SK-N-SH (cell line): ENCODE measurements around the gene NFATC4. TPM values are rescaled to one million over a fixed set of nuclear protein-coding genes. Genes with fewer than 3 reads are reported as not detected.

Source experiments
- CTCF ChIA-PET: fragments of 300-600, 350-600 bp; formaldehyde crosslinking; extraction: SDS; loops from one replicate; lab custom pipeline; 2021; lab: Yijun Ruan, JAX
- POLR2A ChIA-PET: fragments of 350-600 bp; sonication (Branson Sonifier 250); formaldehyde crosslinking; extraction: SDS; loops from one replicate; lab custom pipeline; 2020; ENCODE audit warnings: antibody characterized with exemption, inconsistent platforms; lab: Yijun Ruan, JAX
- DNase-seq: peaks from one replicate; pipeline ENCODE4 v3.0.0; 2012
- H2AFZ ChIP-seq: fragments of 200-600 bp; sonication (generic); 2 replicates; pipeline ENCODE4 v1.8.1; 2016; ENCODE audit warnings: antibody characterized with exemption, mild to moderate bottlenecking, low read depth
- H3F3A ChIP-seq: fragments of 200-600 bp; sonication (generic); replicated peaks from 2 replicates; pipeline ENCODE3; 2016; ENCODE audit warnings: antibody characterized with exemption, mild to moderate bottlenecking; ENCODE audit not compliant: insufficient read depth
- H3K27ac ChIP-seq, 2 experiments: fragments of 200-500 bp in 1 of 2; fragments of 200-600 bp in 1 of 2; sonication (Bioruptor generic) in 1 of 2; sonication (generic), shearing (Covaris generic) in 1 of 2; 2 replicates each; pipeline versions ENCODE4 v1.5.1 to v1.6.1; 2014 to 2016; ENCODE audit warnings: low read depth in 2 of 2, inconsistent platforms in 1 of 2, low read length in 1 of 2, mild to moderate bottlenecking in 1 of 2, mixed read lengths in 1 of 2
- H3K27me3 ChIP-seq: fragments of 200-600 bp; sonication (generic), shearing (Covaris generic); 2 replicates; pipeline ENCODE4 v1.6.1; 2016; ENCODE audit warnings: mixed run types; ENCODE audit not compliant: insufficient read depth
- H3K36me3 ChIP-seq, 2 experiments: fragments of 200-500 bp in 1 of 2; fragments of 200-600 bp in 1 of 2; sonication (Bioruptor generic) in 1 of 2; sonication (generic) in 1 of 2; replicated peaks in 1 of 2; 2 replicates each; pipeline versions ENCODE3 to v1.5.1; 2014 to 2016; ENCODE audit warnings: low read length in 1 of 2, mild to moderate bottlenecking in 1 of 2; ENCODE audit not compliant: insufficient read depth in 2 of 2, control insufficient read depth in 1 of 2
- H3K4me1 ChIP-seq, 2 experiments: fragments of 200-500 bp in 1 of 2; fragments of 200-600 bp in 1 of 2; sonication (Bioruptor generic) in 1 of 2; sonication (generic), shearing (Covaris generic) in 1 of 2; 2 replicates each; pipeline versions ENCODE4 v1.5.1 to v1.6.1; 2014 to 2016; ENCODE audit warnings: low read depth in 1 of 2, low read length in 1 of 2, mixed run types in 1 of 2; ENCODE audit not compliant: insufficient read depth in 2 of 2, control insufficient read depth in 1 of 2
- H3K4me2 ChIP-seq: fragments of 200-600 bp; sonication (generic), shearing (Covaris generic); 2 replicates; pipeline ENCODE4 v1.6.1; 2017; ENCODE audit warnings: mixed run types
- H3K4me3 ChIP-seq, 2 experiments: fragments of 200-500 bp in 1 of 2; fragments of 200-600 bp in 1 of 2; sonication (Bioruptor generic) in 1 of 2; sonication (generic), shearing (Covaris generic) in 1 of 2; 2 replicates each; pipeline versions ENCODE4 v1.5.1 to v1.8.1; 2014 to 2016; ENCODE audit warnings: low read depth in 2 of 2, inconsistent platforms in 1 of 2, low read length in 1 of 2, mild to moderate bottlenecking in 1 of 2, mixed read lengths in 1 of 2, moderate library complexity in 1 of 2
- H3K79me2 ChIP-seq: fragments of 200-600 bp; sonication (generic); 2 replicates; pipeline ENCODE4 v1.8.1; 2017; ENCODE audit warnings: mild to moderate bottlenecking; ENCODE audit not compliant: insufficient read depth
- H3K9ac ChIP-seq: fragments of 200-600 bp; sonication (generic); 2 replicates; pipeline ENCODE4 v1.6.1; 2017; ENCODE audit warnings: mixed run types
- H3K9me2 ChIP-seq: fragments of 200-600 bp; sonication (generic); 2 replicates; pipeline ENCODE4 v1.6.1; 2017; ENCODE audit warnings: mixed run types
- H3K9me3 ChIP-seq: fragments of 200-600 bp; sonication (generic); 2 replicates; pipeline ENCODE4 v1.6.1; 2017; ENCODE audit warnings: mixed run types, mild to moderate bottlenecking, moderate library complexity
- H4K20me1 ChIP-seq: fragments of 200-600 bp; sonication (generic); 2 replicates; pipeline ENCODE4 v1.6.1; 2017; ENCODE audit warnings: mild to moderate bottlenecking, mixed run types; ENCODE audit not compliant: insufficient read depth
- CHD2 ChIP-seq: fragments of 150-350 bp; IDR thresholded peaks from 2 replicates; pipeline ENCODE4 v1.6.1; 2018; ENCODE audit warnings: low read length; ENCODE audit not compliant: partially characterized antibody
- EP300 ChIP-seq, 2 experiments: IDR thresholded peaks; 2 replicates each; pipeline versions ENCODE4 v1.4.0 to v1.6.1; 2012; ENCODE audit warnings: borderline replicate concordance in 1 of 2, low read depth in 1 of 2, low read length in 1 of 2
- EZH2phosphoT487 ChIP-seq: fragments of 200-600 bp; sonication (generic); IDR thresholded peaks from 2 replicates; pipeline ENCODE4 v1.6.1; 2017; ENCODE audit warnings: low read depth, mixed run types, mild to moderate bottlenecking, antibody characterized with exemption, moderate library complexity, borderline replicate concordance
- FOSL2 ChIP-seq: IDR thresholded peaks from 2 replicates; pipeline ENCODE4 v1.4.0; 2012; ENCODE audit warnings: low read depth, mild to moderate bottlenecking, moderate library complexity, borderline replicate concordance
- FOXJ3 ChIP-seq: sonication (generic); formaldehyde crosslinking; IDR thresholded peaks from 2 replicates; pipeline ENCODE4 v1.5.1; 2020; ENCODE audit warnings: mild to moderate bottlenecking, missing genetic modification reagents
- FOXM1 ChIP-seq: IDR thresholded peaks from 2 replicates; pipeline ENCODE4 v1.4.0; 2012; ENCODE audit warnings: low read depth, mild to moderate bottlenecking
- GATA2 ChIP-seq: sonication (generic); formaldehyde crosslinking; IDR thresholded peaks from 2 replicates; pipeline ENCODE4 v1.5.0; 2020; ENCODE audit warnings: mild to moderate bottlenecking, missing genetic modification reagents
- MXI1 ChIP-seq: IDR thresholded peaks from 2 replicates; pipeline ENCODE4 v1.6.1; 2012; ENCODE audit warnings: mild to moderate bottlenecking, low read depth, low read length, improper control_type of control experiment
- NFIC ChIP-seq: IDR thresholded peaks from 2 replicates; pipeline ENCODE4 v1.4.0; 2012; ENCODE audit warnings: borderline replicate concordance
- NRF1 ChIP-seq: IDR thresholded peaks from 2 replicates; pipeline ENCODE4 v1.6.1; 2012; ENCODE audit warnings: low read depth, mild to moderate bottlenecking, low read length
- POLR2AphosphoS5 ChIP-seq: IDR thresholded peaks from 2 replicates; pipeline ENCODE4 v1.6.1; 2012; ENCODE audit warnings: low read depth, low read length
- RXRA ChIP-seq: IDR thresholded peaks from 2 replicates; pipeline ENCODE4 v1.4.0; 2012; ENCODE audit warnings: low read depth, mild to moderate bottlenecking, borderline replicate concordance
- TAF1 ChIP-seq: IDR thresholded peaks from 2 replicates; pipeline ENCODE4 v1.6.1; 2012; ENCODE audit warnings: low read depth, mild to moderate bottlenecking, low read length, moderate library complexity, borderline replicate concordance
- TCF12 ChIP-seq: IDR thresholded peaks from 2 replicates; pipeline ENCODE4 v1.4.0; 2012
- WGBS: methylation state at CpG from one replicate; pipeline ENCODE4 v1.1.6; 2017; ENCODE audit warnings: low lambda C conversion rate; 5-methylcytosine and 5-hydroxymethylcytosine counted together
- polyA plus RNA-seq, 3 experiments: library from polyadenylated mRNA; depleted of rRNA; stranded (reverse); fragments of >200 nt; gene quantifications; 2 replicates each; pipeline ENCODE4 v1.2.3, GENCODE V29; 2012
- TF ChIP-seq, protein P1 (sequence below): IDR thresholded peaks from 2 replicates; pipeline ENCODE4 v1.6.1; 2012; ENCODE audit warnings: mild to moderate bottlenecking, low read depth, low read length, moderate library complexity
- TF ChIP-seq, protein P2 (sequence below): fragments of 200-600 bp; sonication (generic); IDR thresholded peaks from 2 replicates; pipeline ENCODE4 v1.6.1; 2017; ENCODE audit warnings: antibody characterized with exemption, mild to moderate bottlenecking, moderate library complexity
- TF ChIP-seq, protein P3 (sequence below): IDR thresholded peaks from 2 replicates; pipeline ENCODE4 v1.4.0; 2012; ENCODE audit warnings: low read depth, borderline replicate concordance
- TF ChIP-seq, protein P4 (sequence below): fragments of 150-350 bp; IDR thresholded peaks from 2 replicates; pipeline ENCODE4 v1.6.1; 2017; ENCODE audit warnings: antibody characterized with exemption, low read length, low read depth, borderline replicate concordance

Gene NFATC4
- polyA plus RNA-seq, 1 of the 3 experiments (the other 2 are of a cell fraction), result 25.3 TPM

DNA sequence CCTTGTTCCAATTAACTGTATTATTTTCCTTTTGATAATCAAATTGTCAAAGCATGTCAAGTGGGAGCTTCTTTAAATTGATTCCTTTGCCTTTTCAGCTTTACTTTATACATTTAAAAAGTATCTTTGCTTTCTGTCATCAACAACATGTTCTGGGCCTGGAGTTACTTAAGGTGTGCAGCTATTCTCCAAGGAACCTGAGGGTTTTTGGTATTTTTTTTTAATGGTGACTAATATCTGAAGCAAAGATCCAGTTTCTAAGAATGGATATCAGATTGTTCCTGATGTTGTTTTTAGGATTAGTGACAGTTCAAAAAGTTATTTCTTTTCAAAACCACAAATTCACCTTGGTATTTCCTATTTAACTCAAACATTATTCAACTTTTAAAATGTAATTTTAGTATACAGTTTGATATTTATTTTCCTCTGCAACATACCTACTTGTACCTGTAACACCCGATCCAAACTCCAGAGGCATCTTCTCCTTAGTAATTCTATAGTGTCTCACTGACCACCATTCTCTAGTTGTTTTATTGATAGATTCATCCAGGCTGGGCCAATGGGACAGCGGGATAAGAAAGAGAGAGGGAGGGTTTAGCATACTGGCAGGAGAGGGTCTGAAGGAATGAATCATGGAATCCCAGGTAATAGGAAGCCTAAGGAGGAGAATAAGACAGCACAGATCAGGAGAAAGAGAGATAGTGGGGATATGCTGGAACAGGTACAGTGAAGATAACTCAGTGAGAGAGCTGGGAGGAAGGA lies 58.3 kb downstream of the NFATC4 start (continued):
- TF ChIP-seq, protein P1, sequence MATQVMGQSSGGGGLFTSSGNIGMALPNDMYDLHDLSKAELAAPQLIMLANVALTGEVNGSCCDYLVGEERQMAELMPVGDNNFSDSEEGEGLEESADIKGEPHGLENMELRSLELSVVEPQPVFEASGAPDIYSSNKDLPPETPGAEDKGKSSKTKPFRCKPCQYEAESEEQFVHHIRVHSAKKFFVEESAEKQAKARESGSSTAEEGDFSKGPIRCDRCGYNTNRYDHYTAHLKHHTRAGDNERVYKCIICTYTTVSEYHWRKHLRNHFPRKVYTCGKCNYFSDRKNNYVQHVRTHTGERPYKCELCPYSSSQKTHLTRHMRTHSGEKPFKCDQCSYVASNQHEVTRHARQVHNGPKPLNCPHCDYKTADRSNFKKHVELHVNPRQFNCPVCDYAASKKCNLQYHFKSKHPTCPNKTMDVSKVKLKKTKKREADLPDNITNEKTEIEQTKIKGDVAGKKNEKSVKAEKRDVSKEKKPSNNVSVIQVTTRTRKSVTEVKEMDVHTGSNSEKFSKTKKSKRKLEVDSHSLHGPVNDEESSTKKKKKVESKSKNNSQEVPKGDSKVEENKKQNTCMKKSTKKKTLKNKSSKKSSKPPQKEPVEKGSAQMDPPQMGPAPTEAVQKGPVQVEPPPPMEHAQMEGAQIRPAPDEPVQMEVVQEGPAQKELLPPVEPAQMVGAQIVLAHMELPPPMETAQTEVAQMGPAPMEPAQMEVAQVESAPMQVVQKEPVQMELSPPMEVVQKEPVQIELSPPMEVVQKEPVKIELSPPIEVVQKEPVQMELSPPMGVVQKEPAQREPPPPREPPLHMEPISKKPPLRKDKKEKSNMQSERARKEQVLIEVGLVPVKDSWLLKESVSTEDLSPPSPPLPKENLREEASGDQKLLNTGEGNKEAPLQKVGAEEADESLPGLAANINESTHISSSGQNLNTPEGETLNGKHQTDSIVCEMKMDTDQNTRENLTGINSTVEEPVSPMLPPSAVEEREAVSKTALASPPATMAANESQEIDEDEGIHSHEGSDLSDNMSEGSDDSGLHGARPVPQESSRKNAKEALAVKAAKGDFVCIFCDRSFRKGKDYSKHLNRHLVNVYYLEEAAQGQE, result no peak
- TF ChIP-seq CHD2, result no peak

DNA sequence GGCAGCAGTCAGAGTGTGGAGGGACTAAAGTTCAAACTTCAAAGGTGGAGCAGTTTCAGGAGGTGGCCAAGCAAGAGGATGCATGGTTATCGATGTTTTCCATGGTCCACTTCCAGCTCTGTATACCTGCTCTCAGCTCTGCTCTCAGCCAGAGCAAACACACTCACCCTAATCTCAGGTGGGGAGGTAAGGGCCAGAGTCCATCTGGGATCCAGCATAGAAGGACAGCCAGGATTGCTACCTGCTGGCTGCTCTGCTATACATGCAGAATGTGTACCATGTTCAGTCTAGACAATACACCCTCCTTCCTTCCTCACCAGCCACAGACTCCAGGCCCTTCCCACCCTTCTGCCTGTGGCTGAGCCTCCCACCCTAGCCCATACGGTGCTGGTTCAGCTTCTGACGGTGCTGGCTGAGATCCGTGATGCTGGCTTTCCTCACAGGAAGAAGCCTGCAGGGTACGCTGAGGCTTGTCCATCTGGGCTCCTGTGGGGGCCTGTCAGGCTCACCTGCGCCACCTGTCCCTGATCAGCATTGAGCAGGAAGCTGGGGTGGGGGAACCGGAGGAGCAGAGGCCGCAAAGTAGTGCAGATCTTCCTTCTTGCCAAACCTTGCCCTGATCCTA lies 59.0 kb downstream of the NFATC4 start:
- Histone ChIP-seq H3K9me2 (no peaks in the 10 kb centered on the region), H3K4me1 (peaks cover 24 to 28% of the 10 kb centered on the region in 2 experiments; a peak in 3 of 4 replicates), H3K4me3 (no peak overlapping the region), H3K27me3 (no peaks in the 10 kb centered on the region), H3F3A (peaks cover 7% of the 10 kb centered on the region), H4K20me1 (peaks cover 2% of the 10 kb centered on the region), H2AFZ (no peak overlapping the region), H3K9ac (no peak overlapping the region), H3K36me3 (peaks cover 0 to 3% of the 10 kb centered on the region in 2 experiments), H3K9me3 (no peaks in the 10 kb centered on the region), H3K4me2 (no peak overlapping the region), H3K27ac (no peak overlapping the region), H3K79me2 (peaks cover 19% of the 10 kb centered on the region)
- WGBS, result 93% methylated on average over 8 of the region's 8 CpGs
- TF ChIP-seq TAF1, result no peak
- no peak for TF ChIP-seq FOXM1
- TF ChIP-seq FOSL2, result no peak
- no peak for TF ChIP-seq RXRA
- no peak for TF ChIP-seq EZH2phosphoT487
- TF ChIP-seq POLR2AphosphoS5, result no peak
- TF ChIP-seq, protein P2, sequence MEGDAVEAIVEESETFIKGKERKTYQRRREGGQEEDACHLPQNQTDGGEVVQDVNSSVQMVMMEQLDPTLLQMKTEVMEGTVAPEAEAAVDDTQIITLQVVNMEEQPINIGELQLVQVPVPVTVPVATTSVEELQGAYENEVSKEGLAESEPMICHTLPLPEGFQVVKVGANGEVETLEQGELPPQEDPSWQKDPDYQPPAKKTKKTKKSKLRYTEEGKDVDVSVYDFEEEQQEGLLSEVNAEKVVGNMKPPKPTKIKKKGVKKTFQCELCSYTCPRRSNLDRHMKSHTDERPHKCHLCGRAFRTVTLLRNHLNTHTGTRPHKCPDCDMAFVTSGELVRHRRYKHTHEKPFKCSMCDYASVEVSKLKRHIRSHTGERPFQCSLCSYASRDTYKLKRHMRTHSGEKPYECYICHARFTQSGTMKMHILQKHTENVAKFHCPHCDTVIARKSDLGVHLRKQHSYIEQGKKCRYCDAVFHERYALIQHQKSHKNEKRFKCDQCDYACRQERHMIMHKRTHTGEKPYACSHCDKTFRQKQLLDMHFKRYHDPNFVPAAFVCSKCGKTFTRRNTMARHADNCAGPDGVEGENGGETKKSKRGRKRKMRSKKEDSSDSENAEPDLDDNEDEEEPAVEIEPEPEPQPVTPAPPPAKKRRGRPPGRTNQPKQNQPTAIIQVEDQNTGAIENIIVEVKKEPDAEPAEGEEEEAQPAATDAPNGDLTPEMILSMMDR, result no peak
- no peak for TF ChIP-seq TCF12
- TF ChIP-seq, protein P3, sequence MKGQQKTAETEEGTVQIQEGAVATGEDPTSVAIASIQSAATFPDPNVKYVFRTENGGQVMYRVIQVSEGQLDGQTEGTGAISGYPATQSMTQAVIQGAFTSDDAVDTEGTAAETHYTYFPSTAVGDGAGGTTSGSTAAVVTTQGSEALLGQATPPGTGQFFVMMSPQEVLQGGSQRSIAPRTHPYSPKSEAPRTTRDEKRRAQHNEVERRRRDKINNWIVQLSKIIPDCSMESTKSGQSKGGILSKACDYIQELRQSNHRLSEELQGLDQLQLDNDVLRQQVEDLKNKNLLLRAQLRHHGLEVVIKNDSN, result no peak
- no peak for TF ChIP-seq CHD2
- TF ChIP-seq NRF1, result no peak
- TF ChIP-seq NFIC, result no peak
- no peak for TF ChIP-seq GATA2 (CRISPR knock-in tag)
- no peak for TF ChIP-seq FOXJ3 (CRISPR knock-in tag)
- no peak for TF ChIP-seq EP300 (IDR thresholded peaks at IDR 0.05; ENCODE audit: borderline replicate concordance in 1 of 2, low read depth in 1 of 2, low read length in 1 of 2)
- TF ChIP-seq, protein P4, sequence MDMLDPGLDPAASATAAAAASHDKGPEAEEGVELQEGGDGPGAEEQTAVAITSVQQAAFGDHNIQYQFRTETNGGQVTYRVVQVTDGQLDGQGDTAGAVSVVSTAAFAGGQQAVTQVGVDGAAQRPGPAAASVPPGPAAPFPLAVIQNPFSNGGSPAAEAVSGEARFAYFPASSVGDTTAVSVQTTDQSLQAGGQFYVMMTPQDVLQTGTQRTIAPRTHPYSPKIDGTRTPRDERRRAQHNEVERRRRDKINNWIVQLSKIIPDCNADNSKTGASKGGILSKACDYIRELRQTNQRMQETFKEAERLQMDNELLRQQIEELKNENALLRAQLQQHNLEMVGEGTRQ, result no peak
- TF ChIP-seq MXI1, result no peak
- POLR2A ChIA-PET, result no interaction called here
- no peak for DNase-seq
- CTCF ChIA-PET, result interaction anchor here (0.7 to 16.1 kb wide), 7 partner anchors 8 to 95 kb away, joined by 3 to 275 read pairs (median 5); no protein-coding TSS in a partner anchor
